NCI-H446 (cell line): Measurements from ENCODE around the gene RFTN1.

Experiments used
- DNase-seq, 2 experiments: peaks; one replicate each; lab custom pipeline; 2025; lab: John Stamatoyannopoulos, UW

Gene RFTN1

DNA sequence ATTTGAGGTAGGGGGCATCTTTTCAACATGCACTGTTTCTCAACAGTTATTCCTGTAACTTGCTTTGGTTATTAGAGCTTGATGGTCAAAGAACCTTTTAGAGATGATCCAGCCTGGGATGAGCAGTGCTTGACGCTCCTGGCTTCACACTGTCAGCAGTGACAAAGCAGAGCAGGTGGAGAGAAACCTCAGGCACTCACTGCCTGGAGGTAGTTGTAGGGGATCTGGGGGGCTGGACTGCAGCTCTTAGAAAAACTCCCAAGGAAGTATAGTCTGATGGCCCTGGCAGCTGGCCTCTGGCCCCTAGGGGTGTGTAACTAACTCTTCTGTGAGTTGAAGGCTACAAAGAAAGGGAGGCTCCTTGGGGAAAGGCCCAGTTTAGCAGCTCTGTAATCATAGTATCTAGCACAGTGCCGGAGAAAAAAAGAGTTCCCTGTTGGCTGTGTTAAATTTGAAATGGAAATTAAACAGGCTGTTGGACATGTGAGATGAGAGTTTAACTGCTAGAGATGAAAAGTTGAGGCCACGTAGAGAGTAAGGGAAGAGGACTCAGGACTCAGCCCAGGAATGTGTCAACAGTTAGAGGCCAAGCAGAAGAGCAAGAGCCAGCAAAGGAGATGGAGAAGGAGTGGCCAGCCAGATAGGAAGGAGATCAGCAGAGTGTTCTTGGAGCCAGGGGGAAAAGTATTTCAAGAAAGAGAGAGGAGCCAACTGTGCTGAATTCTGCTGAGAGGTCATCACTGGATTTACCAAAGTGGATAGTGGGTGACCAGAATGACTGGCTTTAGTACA lies 234.3 kb downstream of the RFTN1 start:
- no peak for DNase-seq

DNA sequence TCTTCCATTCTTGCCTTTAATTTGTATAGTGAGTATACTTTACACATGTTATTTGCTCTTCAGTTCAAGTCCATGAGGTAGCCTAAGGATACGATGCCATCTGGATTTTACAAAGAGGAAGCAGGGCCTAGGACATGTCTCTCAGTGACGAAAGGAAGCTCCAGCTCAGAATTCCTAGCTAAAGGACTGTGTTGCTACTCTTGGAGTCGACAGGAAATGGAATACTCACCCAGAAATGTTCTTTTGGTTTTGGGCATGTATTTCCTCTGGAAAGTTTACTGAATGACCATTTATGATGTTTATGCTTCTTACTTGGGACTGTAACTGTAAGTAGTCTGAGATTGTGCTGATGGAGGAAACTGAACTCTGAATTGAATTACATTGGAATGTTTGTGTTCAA lies 236.0 kb downstream of the RFTN1 start:
- no peak for DNase-seq

DNA sequence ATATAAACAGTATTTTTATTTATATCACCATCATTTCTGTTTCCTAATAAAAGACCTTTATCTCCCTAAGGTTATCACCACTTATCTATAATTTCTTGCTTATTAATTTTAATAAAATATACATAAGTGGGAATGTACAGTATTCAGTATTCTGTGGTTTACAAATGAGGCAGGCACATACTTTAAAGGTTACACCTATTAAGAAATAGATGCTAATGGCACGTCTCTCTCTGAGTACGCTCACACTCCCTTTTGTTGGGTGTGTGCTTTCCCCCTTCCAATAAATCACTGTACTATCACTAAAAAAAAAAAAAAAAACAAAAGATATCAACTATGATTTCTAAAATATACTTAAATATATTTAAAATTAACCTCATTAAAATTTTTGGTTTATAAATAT lies 239.6 kb downstream of the RFTN1 start:
- no peak for DNase-seq

DNA sequence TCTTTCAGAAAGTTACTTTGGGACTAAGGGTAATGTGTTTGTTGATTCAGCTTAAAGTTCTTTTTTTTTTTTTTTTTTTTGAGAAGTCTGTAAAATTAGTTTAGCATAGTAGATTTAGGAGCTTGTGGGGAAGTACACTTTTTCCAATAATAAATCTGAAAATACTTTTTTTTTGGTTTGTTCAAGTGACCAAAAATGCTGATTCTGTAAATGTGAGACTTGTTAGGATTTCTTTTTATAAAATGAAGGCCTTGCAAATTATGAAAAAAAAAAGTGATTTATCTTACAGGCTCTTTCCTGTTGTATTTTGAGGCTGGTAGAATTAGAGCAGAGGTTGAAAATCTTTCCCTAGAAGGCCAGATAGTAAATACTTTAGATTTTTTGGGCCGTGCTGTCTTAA lies 240.9 kb downstream of the RFTN1 start:
- DNase-seq: no peak

DNA sequence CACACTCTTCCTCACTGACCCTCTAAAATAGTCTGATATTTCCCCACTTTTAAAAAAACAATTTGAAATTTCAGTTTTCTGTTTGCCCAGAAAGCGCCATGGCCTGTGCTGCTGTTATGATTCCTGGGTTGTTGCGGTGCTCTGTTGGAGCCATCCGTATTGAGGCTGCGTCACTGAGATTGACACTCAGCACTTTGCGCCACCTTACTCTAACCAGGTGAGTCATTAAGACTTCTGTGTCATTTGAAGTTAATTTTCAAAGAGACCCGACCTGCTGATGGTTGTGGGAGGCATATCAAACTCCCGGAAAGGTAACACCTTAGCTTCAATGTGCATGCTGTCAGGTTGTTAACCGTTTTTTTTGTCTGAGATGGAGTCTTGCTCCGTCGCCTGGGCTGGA lies 242.6 kb downstream of the RFTN1 start:
- no peak for DNase-seq

DNA sequence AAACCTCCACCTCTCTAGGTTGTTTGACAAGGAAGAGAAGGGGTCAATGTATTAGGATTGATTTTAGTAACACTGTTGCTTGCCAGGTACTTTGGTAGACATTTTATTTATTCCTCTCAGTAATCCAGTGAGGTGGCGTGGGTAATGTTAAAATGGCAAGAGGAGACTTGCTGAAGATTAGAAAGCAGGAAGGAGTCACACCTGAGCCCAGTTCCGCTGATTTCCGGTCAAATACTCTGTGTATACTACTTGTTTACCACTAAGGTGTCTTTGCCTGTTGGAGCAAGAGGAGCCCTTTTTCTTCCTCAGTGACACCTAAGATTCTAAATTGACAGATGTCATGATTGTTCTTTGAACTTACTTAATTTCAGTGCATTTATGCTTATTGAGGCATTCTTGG lies 246.8 kb downstream of the RFTN1 start:
- DNase-seq: no peak
